H1 (cell line): ENCODE results near the gene TUBGCP6. TPM values are rescaled to one million over a fixed set of nuclear protein-coding genes. Genes with fewer than 3 reads are reported as not detected.

Experiments used
- BCL11A ChIP-seq, 2 experiments: IDR thresholded peaks; one replicate each; pipeline ENCODE4 v1.6.1; 2011; ENCODE audit warnings: low read depth in 2 of 2, low read length in 2 of 2, mild to moderate bottlenecking in 2 of 2
- CHD1 ChIP-seq: IDR thresholded peaks from 2 replicates; pipeline ENCODE4 v1.6.1; 2012; ENCODE audit warnings: low read depth, low read length, improper control_type of control experiment
- CREB1 ChIP-seq: IDR thresholded peaks from 2 replicates; pipeline ENCODE4 v1.6.1; 2012; ENCODE audit warnings: inconsistent platforms
- EZH2 ChIP-seq: fragments of 200-600 bp; sonication (generic); IDR thresholded peaks from 2 replicates; pipeline ENCODE4 v1.7.1; 2012; ENCODE audit warnings: low read depth, mild to moderate bottlenecking, moderate library complexity, low read length, inconsistent platforms; ENCODE audit not compliant: severe bottlenecking
- KDM4A ChIP-seq: IDR thresholded peaks from one replicate; pipeline ENCODE4 v1.7.1; 2012; ENCODE audit warnings: low read depth, mild to moderate bottlenecking, moderate library complexity, low read length, inconsistent platforms; ENCODE audit not compliant: severe bottlenecking
- NRF1 ChIP-seq: IDR thresholded peaks from 2 replicates; pipeline ENCODE4 v1.6.1; 2011; ENCODE audit warnings: mild to moderate bottlenecking, low read depth, low read length, improper control_type of control experiment
- RBBP5 ChIP-seq: IDR thresholded peaks from 2 replicates; pipeline ENCODE4 v1.7.1; 2012; ENCODE audit warnings: low read depth, mild to moderate bottlenecking, inconsistent platforms, low read length, moderate library complexity, borderline replicate concordance
- SP1 ChIP-seq: IDR thresholded peaks from 2 replicates; pipeline ENCODE4 v1.6.1; 2011; ENCODE audit warnings: low read depth, low read length
- polyA plus RNA-seq, 7 experiments: library from polyadenylated mRNA; depleted of rRNA in 3 of 7; stranded (reverse) in 5 of 7; unstranded in 2 of 7; fragments of >200 nt in 5 of 7; fragments of 200-250 nt in 2 of 7; gene quantifications; 1 replicate in 5 of 7; 2 replicates in 1 of 7; 4 replicates in 1 of 7; pipeline versions ENCODE4 v1.2.1 to v1.2.3, GENCODE V29; 2011 to 2013; ENCODE audit warnings: missing spikeins in 2 of 7, mixed read lengths in 2 of 7
- total RNA-seq: library from RNA; stranded (reverse); fragmentation: NEBNext Ultra II Directional; extraction: Animal tissue kit (Norgen Biotek cat#: 25700); gene quantifications from 2 replicates; pipeline ENCODE4 v1.2.1, GENCODE V29; 2021
- TF ChIP-seq, protein P1 (sequence below): fragments of 300-600 bp; sonication (generic); IDR thresholded peaks from 2 replicates; pipeline ENCODE4 v1.7.1; 2012; ENCODE audit warnings: low read length, moderate library complexity, mild to moderate bottlenecking, inconsistent platforms; ENCODE audit not compliant: insufficient replicate concordance
- TF ChIP-seq, protein P2 (sequence below): IDR thresholded peaks from 2 replicates; pipeline ENCODE4 v1.6.1; 2011; ENCODE audit warnings: low read depth, mild to moderate bottlenecking, low read length; ENCODE audit not compliant: insufficient read depth

TUBGCP6 gene
- total and polyA plus RNA-seq, 2 of the 8 experiments (the other 6 are each of a cell fraction or from before 2014, with no cell fraction given), result 24.2 to 24.7 TPM

- TF ChIP-seq, protein P1, sequence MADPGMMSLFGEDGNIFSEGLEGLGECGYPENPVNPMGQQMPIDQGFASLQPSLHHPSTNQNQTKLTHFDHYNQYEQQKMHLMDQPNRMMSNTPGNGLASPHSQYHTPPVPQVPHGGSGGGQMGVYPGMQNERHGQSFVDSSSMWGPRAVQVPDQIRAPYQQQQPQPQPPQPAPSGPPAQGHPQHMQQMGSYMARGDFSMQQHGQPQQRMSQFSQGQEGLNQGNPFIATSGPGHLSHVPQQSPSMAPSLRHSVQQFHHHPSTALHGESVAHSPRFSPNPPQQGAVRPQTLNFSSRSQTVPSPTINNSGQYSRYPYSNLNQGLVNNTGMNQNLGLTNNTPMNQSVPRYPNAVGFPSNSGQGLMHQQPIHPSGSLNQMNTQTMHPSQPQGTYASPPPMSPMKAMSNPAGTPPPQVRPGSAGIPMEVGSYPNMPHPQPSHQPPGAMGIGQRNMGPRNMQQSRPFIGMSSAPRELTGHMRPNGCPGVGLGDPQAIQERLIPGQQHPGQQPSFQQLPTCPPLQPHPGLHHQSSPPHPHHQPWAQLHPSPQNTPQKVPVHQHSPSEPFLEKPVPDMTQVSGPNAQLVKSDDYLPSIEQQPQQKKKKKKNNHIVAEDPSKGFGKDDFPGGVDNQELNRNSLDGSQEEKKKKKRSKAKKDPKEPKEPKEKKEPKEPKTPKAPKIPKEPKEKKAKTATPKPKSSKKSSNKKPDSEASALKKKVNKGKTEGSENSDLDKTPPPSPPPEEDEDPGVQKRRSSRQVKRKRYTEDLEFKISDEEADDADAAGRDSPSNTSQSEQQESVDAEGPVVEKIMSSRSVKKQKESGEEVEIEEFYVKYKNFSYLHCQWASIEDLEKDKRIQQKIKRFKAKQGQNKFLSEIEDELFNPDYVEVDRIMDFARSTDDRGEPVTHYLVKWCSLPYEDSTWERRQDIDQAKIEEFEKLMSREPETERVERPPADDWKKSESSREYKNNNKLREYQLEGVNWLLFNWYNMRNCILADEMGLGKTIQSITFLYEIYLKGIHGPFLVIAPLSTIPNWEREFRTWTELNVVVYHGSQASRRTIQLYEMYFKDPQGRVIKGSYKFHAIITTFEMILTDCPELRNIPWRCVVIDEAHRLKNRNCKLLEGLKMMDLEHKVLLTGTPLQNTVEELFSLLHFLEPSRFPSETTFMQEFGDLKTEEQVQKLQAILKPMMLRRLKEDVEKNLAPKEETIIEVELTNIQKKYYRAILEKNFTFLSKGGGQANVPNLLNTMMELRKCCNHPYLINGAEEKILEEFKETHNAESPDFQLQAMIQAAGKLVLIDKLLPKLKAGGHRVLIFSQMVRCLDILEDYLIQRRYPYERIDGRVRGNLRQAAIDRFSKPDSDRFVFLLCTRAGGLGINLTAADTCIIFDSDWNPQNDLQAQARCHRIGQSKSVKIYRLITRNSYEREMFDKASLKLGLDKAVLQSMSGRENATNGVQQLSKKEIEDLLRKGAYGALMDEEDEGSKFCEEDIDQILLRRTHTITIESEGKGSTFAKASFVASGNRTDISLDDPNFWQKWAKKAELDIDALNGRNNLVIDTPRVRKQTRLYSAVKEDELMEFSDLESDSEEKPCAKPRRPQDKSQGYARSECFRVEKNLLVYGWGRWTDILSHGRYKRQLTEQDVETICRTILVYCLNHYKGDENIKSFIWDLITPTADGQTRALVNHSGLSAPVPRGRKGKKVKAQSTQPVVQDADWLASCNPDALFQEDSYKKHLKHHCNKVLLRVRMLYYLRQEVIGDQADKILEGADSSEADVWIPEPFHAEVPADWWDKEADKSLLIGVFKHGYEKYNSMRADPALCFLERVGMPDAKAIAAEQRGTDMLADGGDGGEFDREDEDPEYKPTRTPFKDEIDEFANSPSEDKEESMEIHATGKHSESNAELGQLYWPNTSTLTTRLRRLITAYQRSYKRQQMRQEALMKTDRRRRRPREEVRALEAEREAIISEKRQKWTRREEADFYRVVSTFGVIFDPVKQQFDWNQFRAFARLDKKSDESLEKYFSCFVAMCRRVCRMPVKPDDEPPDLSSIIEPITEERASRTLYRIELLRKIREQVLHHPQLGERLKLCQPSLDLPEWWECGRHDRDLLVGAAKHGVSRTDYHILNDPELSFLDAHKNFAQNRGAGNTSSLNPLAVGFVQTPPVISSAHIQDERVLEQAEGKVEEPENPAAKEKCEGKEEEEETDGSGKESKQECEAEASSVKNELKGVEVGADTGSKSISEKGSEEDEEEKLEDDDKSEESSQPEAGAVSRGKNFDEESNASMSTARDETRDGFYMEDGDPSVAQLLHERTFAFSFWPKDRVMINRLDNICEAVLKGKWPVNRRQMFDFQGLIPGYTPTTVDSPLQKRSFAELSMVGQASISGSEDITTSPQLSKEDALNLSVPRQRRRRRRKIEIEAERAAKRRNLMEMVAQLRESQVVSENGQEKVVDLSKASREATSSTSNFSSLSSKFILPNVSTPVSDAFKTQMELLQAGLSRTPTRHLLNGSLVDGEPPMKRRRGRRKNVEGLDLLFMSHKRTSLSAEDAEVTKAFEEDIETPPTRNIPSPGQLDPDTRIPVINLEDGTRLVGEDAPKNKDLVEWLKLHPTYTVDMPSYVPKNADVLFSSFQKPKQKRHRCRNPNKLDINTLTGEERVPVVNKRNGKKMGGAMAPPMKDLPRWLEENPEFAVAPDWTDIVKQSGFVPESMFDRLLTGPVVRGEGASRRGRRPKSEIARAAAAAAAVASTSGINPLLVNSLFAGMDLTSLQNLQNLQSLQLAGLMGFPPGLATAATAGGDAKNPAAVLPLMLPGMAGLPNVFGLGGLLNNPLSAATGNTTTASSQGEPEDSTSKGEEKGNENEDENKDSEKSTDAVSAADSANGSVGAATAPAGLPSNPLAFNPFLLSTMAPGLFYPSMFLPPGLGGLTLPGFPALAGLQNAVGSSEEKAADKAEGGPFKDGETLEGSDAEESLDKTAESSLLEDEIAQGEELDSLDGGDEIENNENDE, result no peak
- TF ChIP-seq SP1 (no peak), EZH2 (no peak), CHD1 (no peak), RBBP5 (no peak), BCL11A (IDR thresholded peaks at IDR 0.05; ENCODE audit: low read depth in 2 of 2, low read length in 2 of 2) (no peak), CREB1 (no peak), NRF1 (no peak), KDM4A (no peak)
- TF ChIP-seq, protein P2, sequence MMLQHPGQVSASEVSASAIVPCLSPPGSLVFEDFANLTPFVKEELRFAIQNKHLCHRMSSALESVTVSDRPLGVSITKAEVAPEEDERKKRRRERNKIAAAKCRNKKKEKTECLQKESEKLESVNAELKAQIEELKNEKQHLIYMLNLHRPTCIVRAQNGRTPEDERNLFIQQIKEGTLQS, result no peak
Measured at GRCh38 chr22:50205781-50206569, 38.8 kb downstream of the TUBGCP6 start (continued).
